K562 (cell line): ENCODE data around the gene LTBP1. TPM values are rescaled to one million over a fixed set of nuclear protein-coding genes. Genes with fewer than 3 reads are reported as not detected.

Experiments
- BRF1 ChIP-seq: IDR thresholded peaks from 3 replicates; pipeline ENCODE4 v1.6.1; 2011; ENCODE audit warnings: borderline replicate concordance, mild to moderate bottlenecking; ENCODE audit not compliant: insufficient read length; ENCODE audit errors: extremely low read depth
- POLR2AphosphoS2 ChIP-seq: IDR thresholded peaks from 2 replicates; pipeline ENCODE4 v1.6.1; 2012; ENCODE audit warnings: low read length, improper control_type of control experiment
- YBX1 ChIP-seq: fragments of 450-650 bp; IDR thresholded peaks from 2 replicates; pipeline ENCODE4 v1.7.1; 2016; ENCODE audit warnings: mild to moderate bottlenecking
- polyA plus RNA-seq, 8 experiments: library from polyadenylated mRNA; depleted of rRNA in 4 of 8; stranded (reverse) in 5 of 8; unstranded in 3 of 8; fragments of >200 nt; fragmentation: Nextera tagmentation in 2 of 8; fragmentation: Illumina TruSeq in 1 of 8; extraction: Ambion mirVana in 2 of 8; extraction: Trizol in 1 of 8; gene quantifications; 2 replicates each; pipeline versions ENCODE4 v1.2.1 to v1.2.3, GENCODE V29; 2011 to 2014; ENCODE audit warnings: inconsistent platforms in 1 of 8, missing spikeins in 1 of 8
- total RNA-seq, 7 experiments: library from RNA; depleted of rRNA in 6 of 7; stranded (reverse); fragments of >200 nt in 6 of 7; fragmentation: Illumina TruSeq in 2 of 7; extraction: Trizol in 2 of 7; gene quantifications; 2 replicates each; pipeline versions ENCODE4 v1.2.1 to v1.2.3, GENCODE V29; 2011 to 2021; ENCODE audit warnings: low replicate concordance in 1 of 7
- TF ChIP-seq, protein P1 (sequence below): sonication (generic); formaldehyde crosslinking; IDR thresholded peaks from 2 replicates; pipeline ENCODE4 v1.8.0; 2023; ENCODE audit warnings: missing genetic modification reagents, mild to moderate bottlenecking, borderline replicate concordance
- TF ChIP-seq, protein P2 (sequence below): fragments of 250-450 bp; sonication (Bioruptor Pico); IDR thresholded peaks from 2 replicates; pipeline ENCODE4 v1.4.0; 2020; ENCODE audit warnings: mild to moderate bottlenecking
- TF ChIP-seq, protein P3 (sequence below): sonication (generic); formaldehyde crosslinking; IDR thresholded peaks from 2 replicates; pipeline ENCODE4 v1.9.0; 2022; ENCODE audit warnings: mild to moderate bottlenecking, missing genetic modification reagents

The LTBP1 gene
- total and polyA plus RNA-seq, 9 of the 15 experiments (the other 6 are each of a cell fraction or from before 2014, with no cell fraction given) = 3.6 to 16.4 (median 8.5) TPM

DNA sequence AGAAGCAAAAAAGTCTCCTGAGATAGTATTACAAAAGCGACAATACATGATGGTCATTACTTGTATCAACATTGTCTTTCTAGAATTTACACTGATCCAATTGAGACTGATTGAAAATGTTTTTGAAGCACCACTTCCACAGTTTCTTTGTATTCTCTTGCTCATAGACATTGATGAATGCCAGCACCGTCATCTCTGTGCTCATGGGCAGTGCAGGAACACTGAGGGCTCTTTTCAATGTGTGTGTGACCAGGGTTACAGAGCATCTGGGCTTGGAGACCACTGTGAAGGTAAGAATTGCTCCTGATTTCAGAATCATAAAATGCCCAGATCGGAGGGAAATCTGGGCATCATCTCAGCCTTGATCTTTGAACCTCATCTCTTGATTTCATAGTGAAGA, 354.6 kb downstream of the LTBP1 start (continued):
- TF ChIP-seq, protein P1, sequence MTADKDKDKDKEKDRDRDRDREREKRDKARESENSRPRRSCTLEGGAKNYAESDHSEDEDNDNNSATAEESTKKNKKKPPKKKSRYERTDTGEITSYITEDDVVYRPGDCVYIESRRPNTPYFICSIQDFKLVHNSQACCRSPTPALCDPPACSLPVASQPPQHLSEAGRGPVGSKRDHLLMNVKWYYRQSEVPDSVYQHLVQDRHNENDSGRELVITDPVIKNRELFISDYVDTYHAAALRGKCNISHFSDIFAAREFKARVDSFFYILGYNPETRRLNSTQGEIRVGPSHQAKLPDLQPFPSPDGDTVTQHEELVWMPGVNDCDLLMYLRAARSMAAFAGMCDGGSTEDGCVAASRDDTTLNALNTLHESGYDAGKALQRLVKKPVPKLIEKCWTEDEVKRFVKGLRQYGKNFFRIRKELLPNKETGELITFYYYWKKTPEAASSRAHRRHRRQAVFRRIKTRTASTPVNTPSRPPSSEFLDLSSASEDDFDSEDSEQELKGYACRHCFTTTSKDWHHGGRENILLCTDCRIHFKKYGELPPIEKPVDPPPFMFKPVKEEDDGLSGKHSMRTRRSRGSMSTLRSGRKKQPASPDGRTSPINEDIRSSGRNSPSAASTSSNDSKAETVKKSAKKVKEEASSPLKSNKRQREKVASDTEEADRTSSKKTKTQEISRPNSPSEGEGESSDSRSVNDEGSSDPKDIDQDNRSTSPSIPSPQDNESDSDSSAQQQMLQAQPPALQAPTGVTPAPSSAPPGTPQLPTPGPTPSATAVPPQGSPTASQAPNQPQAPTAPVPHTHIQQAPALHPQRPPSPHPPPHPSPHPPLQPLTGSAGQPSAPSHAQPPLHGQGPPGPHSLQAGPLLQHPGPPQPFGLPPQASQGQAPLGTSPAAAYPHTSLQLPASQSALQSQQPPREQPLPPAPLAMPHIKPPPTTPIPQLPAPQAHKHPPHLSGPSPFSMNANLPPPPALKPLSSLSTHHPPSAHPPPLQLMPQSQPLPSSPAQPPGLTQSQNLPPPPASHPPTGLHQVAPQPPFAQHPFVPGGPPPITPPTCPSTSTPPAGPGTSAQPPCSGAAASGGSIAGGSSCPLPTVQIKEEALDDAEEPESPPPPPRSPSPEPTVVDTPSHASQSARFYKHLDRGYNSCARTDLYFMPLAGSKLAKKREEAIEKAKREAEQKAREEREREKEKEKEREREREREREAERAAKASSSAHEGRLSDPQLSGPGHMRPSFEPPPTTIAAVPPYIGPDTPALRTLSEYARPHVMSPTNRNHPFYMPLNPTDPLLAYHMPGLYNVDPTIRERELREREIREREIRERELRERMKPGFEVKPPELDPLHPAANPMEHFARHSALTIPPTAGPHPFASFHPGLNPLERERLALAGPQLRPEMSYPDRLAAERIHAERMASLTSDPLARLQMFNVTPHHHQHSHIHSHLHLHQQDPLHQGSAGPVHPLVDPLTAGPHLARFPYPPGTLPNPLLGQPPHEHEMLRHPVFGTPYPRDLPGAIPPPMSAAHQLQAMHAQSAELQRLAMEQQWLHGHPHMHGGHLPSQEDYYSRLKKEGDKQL = no peak
- TF ChIP-seq POLR2AphosphoS2 = no peak
- no peak for TF ChIP-seq BRF1
- TF ChIP-seq, protein P2, sequence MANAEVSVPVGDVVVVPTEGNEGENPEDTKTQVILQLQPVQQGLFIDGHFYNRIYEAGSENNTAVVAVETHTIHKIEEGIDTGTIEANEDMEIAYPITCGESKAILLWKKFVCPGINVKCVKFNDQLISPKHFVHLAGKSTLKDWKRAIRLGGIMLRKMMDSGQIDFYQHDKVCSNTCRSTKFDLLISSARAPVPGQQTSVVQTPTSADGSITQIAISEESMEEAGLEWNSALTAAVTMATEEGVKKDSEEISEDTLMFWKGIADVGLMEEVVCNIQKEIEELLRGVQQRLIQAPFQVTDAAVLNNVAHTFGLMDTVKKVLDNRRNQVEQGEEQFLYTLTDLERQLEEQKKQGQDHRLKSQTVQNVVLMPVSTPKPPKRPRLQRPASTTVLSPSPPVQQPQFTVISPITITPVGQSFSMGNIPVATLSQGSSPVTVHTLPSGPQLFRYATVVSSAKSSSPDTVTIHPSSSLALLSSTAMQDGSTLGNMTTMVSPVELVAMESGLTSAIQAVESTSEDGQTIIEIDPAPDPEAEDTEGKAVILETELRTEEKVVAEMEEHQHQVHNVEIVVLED = no peak
- TF ChIP-seq YBX1 = no peak
- TF ChIP-seq, protein P3, sequence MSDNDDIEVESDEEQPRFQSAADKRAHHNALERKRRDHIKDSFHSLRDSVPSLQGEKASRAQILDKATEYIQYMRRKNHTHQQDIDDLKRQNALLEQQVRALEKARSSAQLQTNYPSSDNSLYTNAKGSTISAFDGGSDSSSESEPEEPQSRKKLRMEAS = no peak
